RWPE2 (cell line): ENCODE measurements around the gene ID3.

Experiments used
- ATAC-seq: fragments of 200-7000 bp; cut with Tn5 transposase; 3 replicates; pipeline ENCODE4 v1.9.1; 2021; ENCODE audit warnings: low read depth
- DNase-seq: peaks from one replicate; pipeline ENCODE4 v3.0.0-alpha.2; 2020; ENCODE audit warnings: low spot score
- H3K27ac ChIP-seq: fragments of 450-650 bp; 2 replicates; pipeline ENCODE4 v1.5.1; 2017; ENCODE audit warnings: mild to moderate bottlenecking; ENCODE audit not compliant: poor library complexity, severe bottlenecking
- H3K27me3 ChIP-seq: fragments of 250-450 bp; sonication (Bioruptor Pico); 2 replicates; pipeline ENCODE4 v1.5.1; 2021; ENCODE audit warnings: mild to moderate bottlenecking, moderate library complexity; ENCODE audit not compliant: insufficient read depth, poor library complexity, severe bottlenecking
- H3K36me3 ChIP-seq: fragments of 250-450 bp; sonication (Bioruptor Pico); 2 replicates; pipeline ENCODE4 v1.5.1; 2020; ENCODE audit warnings: low read depth, mild to moderate bottlenecking, moderate library complexity
- H3K4me1 ChIP-seq: fragments of 250-450 bp; sonication (Bioruptor Pico); 2 replicates; pipeline ENCODE4 v1.5.1; 2021; ENCODE audit warnings: mild to moderate bottlenecking, moderate library complexity; ENCODE audit not compliant: insufficient read depth, poor library complexity, severe bottlenecking
- H3K4me3 ChIP-seq: fragments of 250-450 bp; sonication (Bioruptor Pico); 2 replicates; pipeline ENCODE4 v1.5.1; 2021; ENCODE audit warnings: mild to moderate bottlenecking, moderate library complexity; ENCODE audit not compliant: severe bottlenecking
- H3K9me3 ChIP-seq: fragments of 250-450 bp; sonication (Bioruptor Pico); 2 replicates; pipeline ENCODE4 v1.5.1; 2021; ENCODE audit warnings: mild to moderate bottlenecking, moderate library complexity; ENCODE audit not compliant: severe bottlenecking
- TF ChIP-seq, protein P1 (sequence below): fragments of 450-650 bp; IDR thresholded peaks from one replicate; pipeline ENCODE4 v1.5.1; 2017; ENCODE audit warnings: mild to moderate bottlenecking, moderate library complexity; ENCODE audit not compliant: poor library complexity, severe bottlenecking

The ID3 gene

DNA sequence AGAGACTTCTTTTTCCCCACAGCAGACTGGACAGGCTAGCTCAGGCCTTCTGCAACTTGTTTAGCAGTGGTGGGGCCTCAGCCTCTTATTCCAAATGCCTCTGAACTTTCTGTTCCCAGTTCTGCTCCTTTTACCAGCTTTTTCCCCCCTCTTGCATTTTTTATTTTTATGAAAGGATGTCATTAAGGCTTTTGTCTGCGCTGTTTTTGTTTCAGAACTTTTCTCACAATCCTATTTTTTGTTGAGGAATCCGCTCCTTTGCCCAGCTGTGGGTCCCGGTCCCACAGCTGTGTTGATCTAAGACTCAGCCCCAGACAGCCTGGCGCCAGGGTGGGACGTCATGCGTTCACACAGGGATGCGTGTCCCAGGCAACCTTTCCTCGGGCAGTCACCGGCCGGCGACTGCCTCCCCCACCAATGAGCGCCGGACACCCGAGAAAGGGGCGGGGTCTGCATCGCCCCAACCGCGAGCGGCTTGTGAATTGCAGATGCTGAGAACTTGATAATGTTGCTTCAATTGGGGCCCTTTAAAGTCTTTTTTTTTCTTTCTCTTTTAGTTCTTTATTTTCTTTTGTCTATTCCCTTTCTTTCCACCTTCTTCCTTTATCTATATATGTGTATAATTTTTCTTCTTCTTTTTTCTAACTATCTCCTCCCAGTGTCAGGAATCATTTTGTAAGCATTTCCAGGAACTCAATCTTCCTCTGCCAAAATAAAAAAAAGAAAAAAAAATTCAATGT is 3.0 kb upstream of the ID3 start:
- peaks cover 13% of the 10 kb centered on the region for H3K4me1 ChIP-seq
- no peaks in the 10 kb centered on the region for H3K27me3 ChIP-seq
- no peaks in the 10 kb centered on the region for H3K9me3 ChIP-seq
- peak overlapping the region; percentile 48 for H3K27ac ChIP-seq
- no peak overlapping the region for H3K4me3 ChIP-seq
- TF ChIP-seq, protein P1, sequence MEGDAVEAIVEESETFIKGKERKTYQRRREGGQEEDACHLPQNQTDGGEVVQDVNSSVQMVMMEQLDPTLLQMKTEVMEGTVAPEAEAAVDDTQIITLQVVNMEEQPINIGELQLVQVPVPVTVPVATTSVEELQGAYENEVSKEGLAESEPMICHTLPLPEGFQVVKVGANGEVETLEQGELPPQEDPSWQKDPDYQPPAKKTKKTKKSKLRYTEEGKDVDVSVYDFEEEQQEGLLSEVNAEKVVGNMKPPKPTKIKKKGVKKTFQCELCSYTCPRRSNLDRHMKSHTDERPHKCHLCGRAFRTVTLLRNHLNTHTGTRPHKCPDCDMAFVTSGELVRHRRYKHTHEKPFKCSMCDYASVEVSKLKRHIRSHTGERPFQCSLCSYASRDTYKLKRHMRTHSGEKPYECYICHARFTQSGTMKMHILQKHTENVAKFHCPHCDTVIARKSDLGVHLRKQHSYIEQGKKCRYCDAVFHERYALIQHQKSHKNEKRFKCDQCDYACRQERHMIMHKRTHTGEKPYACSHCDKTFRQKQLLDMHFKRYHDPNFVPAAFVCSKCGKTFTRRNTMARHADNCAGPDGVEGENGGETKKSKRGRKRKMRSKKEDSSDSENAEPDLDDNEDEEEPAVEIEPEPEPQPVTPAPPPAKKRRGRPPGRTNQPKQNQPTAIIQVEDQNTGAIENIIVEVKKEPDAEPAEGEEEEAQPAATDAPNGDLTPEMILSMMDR, result no peak
- ATAC-seq (peak; percentile 61), DNase-seq (peak; percentile 92)
- H3K36me3 ChIP-seq, result peaks cover 7% of the 10 kb centered on the region; the same call in 1 of the 2 replicates

DNA sequence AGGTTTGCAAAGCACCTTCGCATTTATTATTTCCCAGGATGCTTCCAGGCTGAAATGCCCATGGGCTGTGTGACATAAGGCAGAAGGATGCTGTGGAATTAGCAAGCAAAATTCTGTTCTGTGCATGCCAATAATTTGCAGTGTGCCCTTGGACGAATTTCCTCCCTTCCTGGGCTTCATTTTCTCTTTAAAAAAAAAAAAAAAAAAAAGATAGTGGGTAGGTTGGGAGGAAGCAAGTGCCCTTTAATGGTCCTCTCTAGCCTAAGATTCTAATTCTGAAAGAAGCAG is 2.5 kb upstream of the ID3 start:
- DNase-seq (no peak), ATAC-seq (no peak)
- Histone ChIP-seq H3K27me3 (no peaks in the 10 kb centered on the region), H3K9me3 (no peaks in the 10 kb centered on the region), H3K36me3 (peaks cover 8% of the 10 kb centered on the region; the same call in 1 of the 2 replicates), H3K27ac (peak overlapping the region; percentile 48), H3K4me1 (peaks cover 19% of the 10 kb centered on the region), H3K4me3 (no peak overlapping the region)
- TF ChIP-seq, protein P1, result no peak

DNA sequence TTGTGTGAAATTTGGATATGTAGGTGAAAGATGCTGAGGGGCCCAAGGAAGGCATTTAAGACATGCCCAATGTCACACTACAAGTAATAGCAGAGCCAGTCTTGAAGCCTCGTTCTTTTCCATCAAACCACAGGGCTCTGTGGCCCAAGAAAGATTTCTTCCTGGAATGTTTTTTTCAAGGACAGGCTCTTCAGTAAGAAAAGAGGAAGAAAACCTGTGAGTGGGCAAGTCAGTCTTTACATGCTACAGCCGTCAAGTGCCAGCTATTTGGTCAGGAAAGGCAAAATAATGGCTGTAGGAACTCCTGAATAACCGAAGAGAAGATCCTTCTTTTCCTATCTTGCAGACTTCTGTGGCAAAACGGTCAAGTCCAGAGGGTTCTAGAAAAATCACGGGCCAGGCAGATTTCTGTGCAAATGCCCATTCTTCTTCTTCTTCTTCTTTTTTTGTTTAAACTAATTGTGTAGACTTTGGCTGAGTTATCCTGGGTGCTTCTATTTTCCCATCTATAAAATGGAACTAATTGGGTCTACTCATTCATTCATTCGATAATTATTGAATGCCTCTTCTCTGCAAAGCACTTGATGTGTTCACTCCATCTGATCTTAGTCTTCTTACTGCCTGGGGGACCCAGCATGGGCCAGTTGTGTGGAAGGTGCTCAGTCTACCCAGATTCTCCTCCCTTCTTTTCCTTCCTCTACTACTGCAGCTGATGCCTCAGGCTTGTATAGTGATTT is 1.9 kb upstream of the ID3 start:
- peaks cover 8% of the 10 kb centered on the region; the same call in 1 of the 2 replicates for H3K36me3 ChIP-seq
- TF ChIP-seq, protein P1, result no peak
- H3K4me3 ChIP-seq, result no peak overlapping the region
- H3K27me3 ChIP-seq, result no peaks in the 10 kb centered on the region
- no peaks in the 10 kb centered on the region for H3K9me3 ChIP-seq
- no peak for DNase-seq
- H3K4me1 ChIP-seq, result peaks cover 24% of the 10 kb centered on the region
- ATAC-seq, result no peak
- peak overlapping the region; percentile 48 for H3K27ac ChIP-seq

DNA sequence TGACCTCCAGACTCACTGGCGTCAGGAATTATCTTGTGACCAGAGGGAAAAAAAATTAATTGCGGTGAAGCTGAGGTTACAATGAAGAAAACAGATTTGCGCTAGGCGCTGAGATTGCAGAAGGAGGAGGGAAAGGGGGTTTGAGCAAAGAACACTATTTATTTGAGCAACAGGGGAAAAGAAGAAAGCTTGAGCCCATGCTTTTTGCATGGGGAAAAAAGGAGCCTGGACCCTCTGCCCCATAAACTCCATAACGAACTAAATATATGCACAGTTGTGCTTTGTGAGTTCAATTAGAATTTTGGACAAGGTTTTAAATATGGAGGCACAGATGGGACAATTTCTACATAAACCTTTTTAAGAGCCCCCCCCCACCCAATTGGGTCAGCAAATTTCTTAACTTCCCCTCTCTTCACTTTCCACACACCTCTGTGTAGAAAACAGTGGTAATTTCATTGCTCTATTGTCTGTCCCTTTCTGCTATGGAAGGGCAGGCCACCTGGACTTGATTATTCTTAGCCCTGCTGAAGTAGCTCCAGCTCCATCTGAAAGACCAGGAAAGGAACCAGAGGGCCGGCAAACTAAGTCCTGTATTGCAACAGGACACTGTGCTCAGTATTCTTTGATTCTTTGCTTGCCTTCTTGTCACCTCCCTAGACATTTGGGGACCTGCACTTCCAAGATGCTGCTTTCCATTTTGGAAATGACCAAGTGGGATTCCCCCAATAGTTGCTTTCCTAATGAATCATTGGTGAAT is 862 bp upstream of the ID3 start:
- Histone ChIP-seq H3K27me3 (no peaks in the 10 kb centered on the region), H3K4me1 (peaks cover 35% of the 10 kb centered on the region)
- no peak for ATAC-seq

More for the DNA sequence above, 862 bp upstream of the ID3 start:
- H3K27ac ChIP-seq, result peak overlapping the region; percentile 93
- no peak for DNase-seq
- no peaks in the 10 kb centered on the region for H3K9me3 ChIP-seq
- peak overlapping the region; percentile 77 for H3K4me3 ChIP-seq
- peaks cover 8% of the 10 kb centered on the region; the same call in 1 of the 2 replicates for H3K36me3 ChIP-seq
- TF ChIP-seq, protein P1, result no peak
